H9 (cell line): ENCODE data around the gene F3. TPM values are rescaled to one million over a fixed set of nuclear protein-coding genes. Genes with fewer than 3 reads are reported as not detected.

ENCODE experiments used
- DNase-seq: peaks from one replicate; pipeline ENCODE4 v3.0.0-alpha.2; 2017
- H2AFZ ChIP-seq: one replicate; pipeline ENCODE4 v1.6.1; 2013; ENCODE audit warnings: mild to moderate bottlenecking, low read length, control low read depth, moderate library complexity
- H2AK5ac ChIP-seq: 2 replicates; pipeline ENCODE4 v1.6.1; 2013; ENCODE audit warnings: low read length, control low read depth, mixed read lengths; ENCODE audit not compliant: insufficient read length
- H2BK120ac ChIP-seq: one replicate; pipeline ENCODE4 v1.6.1; 2013; ENCODE audit warnings: low read depth, mild to moderate bottlenecking, low read length, control low read depth, inconsistent platforms; ENCODE audit not compliant: poor library complexity, severe bottlenecking
- H2BK12ac ChIP-seq: 2 replicates; pipeline ENCODE4 v1.6.1; 2013; ENCODE audit warnings: low read length, control low read depth, mixed read lengths, low read depth; ENCODE audit not compliant: insufficient read length
- H2BK15ac ChIP-seq: 2 replicates; pipeline ENCODE4 v1.6.1; 2013; ENCODE audit warnings: low read depth, low read length, control low read depth
- H2BK20ac ChIP-seq: one replicate; pipeline ENCODE4 v1.6.1; 2013; ENCODE audit warnings: low read depth, mild to moderate bottlenecking, low read length, control low read depth, inconsistent platforms; ENCODE audit not compliant: poor library complexity, severe bottlenecking
- H2BK5ac ChIP-seq: 2 replicates; pipeline ENCODE4 v1.6.1; 2013; ENCODE audit warnings: low read length, control low read depth, mixed read lengths; ENCODE audit not compliant: insufficient read length
- H3K14ac ChIP-seq: 2 replicates; pipeline ENCODE4 v1.6.1; 2013; ENCODE audit warnings: low read length, control low read depth; ENCODE audit not compliant: insufficient read depth
- H3K18ac ChIP-seq: 2 replicates; pipeline ENCODE4 v1.6.1; 2013; ENCODE audit warnings: low read depth, mild to moderate bottlenecking, mixed read lengths, low read length, control low read depth; ENCODE audit not compliant: insufficient read length
- H3K23ac ChIP-seq: 2 replicates; pipeline ENCODE4 v1.6.1; 2013; ENCODE audit warnings: low read length, control low read depth, mixed read lengths, low read depth; ENCODE audit not compliant: insufficient read length
- H3K23me2 ChIP-seq: 2 replicates; pipeline ENCODE4 v1.6.1; 2013; ENCODE audit warnings: low read depth, mild to moderate bottlenecking, mixed read lengths, low read length, control low read depth; ENCODE audit not compliant: insufficient read length, poor library complexity, severe bottlenecking
- H3K27ac ChIP-seq: 2 replicates; pipeline ENCODE4 v1.5.1; 2013; ENCODE audit warnings: low read length, control low read depth, mixed read lengths, low read depth; ENCODE audit not compliant: insufficient read length
- H3K27me3 ChIP-seq: 2 replicates; pipeline ENCODE4 v1.6.1; 2013; ENCODE audit warnings: low read length, control low read depth, inconsistent platforms; ENCODE audit not compliant: insufficient read depth
- H3K4ac ChIP-seq: 2 replicates; pipeline ENCODE4 v1.6.1; 2013; ENCODE audit warnings: low read depth, mild to moderate bottlenecking, control low read depth, inconsistent platforms, low read length, moderate library complexity
- H3K4me1 ChIP-seq: 2 replicates; pipeline ENCODE4 v1.6.1; 2013; ENCODE audit warnings: low read length, control low read depth, inconsistent platforms; ENCODE audit not compliant: insufficient read depth
- H3K4me2 ChIP-seq: 2 replicates; pipeline ENCODE4 v1.6.1; 2013; ENCODE audit warnings: low read length, control low read depth, mixed read lengths; ENCODE audit not compliant: insufficient read length, insufficient read depth
- H3K56ac ChIP-seq: 2 replicates; pipeline ENCODE4 v1.6.1; 2013; ENCODE audit warnings: low read depth, mild to moderate bottlenecking, mixed read lengths, low read length, control low read depth; ENCODE audit not compliant: insufficient read length
- H3K79me1 ChIP-seq: 2 replicates; pipeline ENCODE4 v1.6.1; 2013; ENCODE audit warnings: low read depth, mild to moderate bottlenecking, moderate library complexity, low read length, control low read depth, inconsistent platforms; ENCODE audit not compliant: insufficient read depth, poor library complexity, severe bottlenecking
- H3K79me2 ChIP-seq: 2 replicates; pipeline ENCODE4 v1.6.1; 2013; ENCODE audit warnings: low read length, control low read depth, inconsistent platforms; ENCODE audit not compliant: insufficient read depth
- H3K9ac ChIP-seq: 2 replicates; pipeline ENCODE4 v1.6.1; 2013; ENCODE audit warnings: low read length, control low read depth, mixed read lengths; ENCODE audit not compliant: insufficient read length; ENCODE audit errors: extremely low read depth
- H3K9me3 ChIP-seq: one replicate; pipeline ENCODE4 v1.6.1; 2013; ENCODE audit warnings: low read depth, low read length, inconsistent platforms; ENCODE audit not compliant: control insufficient read depth
- H3T11ph ChIP-seq: one replicate; pipeline ENCODE4 v1.6.1; 2013; ENCODE audit warnings: mild to moderate bottlenecking, low read length, control low read depth, inconsistent platforms
- H4K20me1 ChIP-seq: one replicate; pipeline ENCODE4 v1.6.1; 2013; ENCODE audit not compliant: control insufficient read depth, insufficient read length, insufficient read depth
- H4K5ac ChIP-seq: 2 replicates; pipeline ENCODE4 v1.6.1; 2013; ENCODE audit warnings: low read depth, mild to moderate bottlenecking, mixed read lengths, low read length, control low read depth; ENCODE audit not compliant: insufficient read length
- H4K8ac ChIP-seq: replicated peaks from 2 replicates; pipeline ENCODE4 v1.6.1; 2013; ENCODE audit warnings: low read length, control low read depth, mixed read lengths, low read depth; ENCODE audit not compliant: insufficient read length
- H4K91ac ChIP-seq: 2 replicates; pipeline ENCODE4 v1.6.1; 2013; ENCODE audit warnings: low read depth, mild to moderate bottlenecking, moderate library complexity, mixed read lengths, low read length, control low read depth; ENCODE audit not compliant: insufficient read length
- H3K27ac Mint-ChIP-seq, 3 experiments: 2 replicates in 2 of 3; 3 replicates in 1 of 3; pipeline ENCODE4 v1.8.0; 2020 to 2021; ENCODE audit warnings: mixed read lengths in 3 of 3, mild to moderate bottlenecking in 1 of 3, moderate library complexity in 1 of 3
- H3K27me3 Mint-ChIP-seq: 2 replicates; pipeline ENCODE4 v1.8.0; 2021; ENCODE audit warnings: low read depth, mild to moderate bottlenecking, moderate library complexity, mixed read lengths
- H3K36me3 Mint-ChIP-seq, 3 experiments: 2 replicates in 2 of 3; 3 replicates in 1 of 3; pipeline ENCODE4 v1.8.0; 2020 to 2021; ENCODE audit warnings: low read depth in 3 of 3, mixed read lengths in 3 of 3; ENCODE audit not compliant: insufficient read depth in 1 of 3
- H3K4me1 Mint-ChIP-seq, 2 experiments: 2 replicates each; pipeline ENCODE4 v1.8.0; 2020; ENCODE audit warnings: mixed read lengths in 2 of 2
- H3K4me3 Mint-ChIP-seq, 2 experiments: 2 replicates in 1 of 2; 3 replicates in 1 of 2; pipeline ENCODE4 v1.8.0; 2020 to 2021; ENCODE audit warnings: mild to moderate bottlenecking in 2 of 2, mixed read lengths in 2 of 2, moderate library complexity in 1 of 2
- H3K9me3 Mint-ChIP-seq, 2 experiments: 2 replicates in 1 of 2; 3 replicates in 1 of 2; pipeline ENCODE4 v1.8.0; 2020; ENCODE audit warnings: mild to moderate bottlenecking in 2 of 2, mixed read lengths in 2 of 2, moderate library complexity in 1 of 2
- WGBS: extraction: QIAGEN DNeasy Blood & Tissue Kit; methylation state at CpG from one replicate; pipeline ENCODE4 v1.1.7; 2013; ENCODE audit warnings: missing lambda C conversion rate, low lambda C conversion rate, mixed read lengths; ENCODE audit not compliant: insufficient read length; ENCODE audit errors: extremely low coverage; 5-methylcytosine and 5-hydroxymethylcytosine counted together
- total RNA-seq: library from RNA; stranded (reverse); gene quantifications from 2 replicates; pipeline ENCODE4 v1.2.1, GENCODE V29; 2021
- TF ChIP-seq, protein P1 (sequence below): fragments of 200-600 bp; sonication (generic); conservative IDR thresholded peaks from 3 replicates; pipeline ENCODE4 v1.8.0; 2021; ENCODE audit warnings: antibody characterized with exemption, mild to moderate bottlenecking

F3 gene
- total RNA-seq, 1 experiment from 2014 or later = 21.7 TPM

DNA sequence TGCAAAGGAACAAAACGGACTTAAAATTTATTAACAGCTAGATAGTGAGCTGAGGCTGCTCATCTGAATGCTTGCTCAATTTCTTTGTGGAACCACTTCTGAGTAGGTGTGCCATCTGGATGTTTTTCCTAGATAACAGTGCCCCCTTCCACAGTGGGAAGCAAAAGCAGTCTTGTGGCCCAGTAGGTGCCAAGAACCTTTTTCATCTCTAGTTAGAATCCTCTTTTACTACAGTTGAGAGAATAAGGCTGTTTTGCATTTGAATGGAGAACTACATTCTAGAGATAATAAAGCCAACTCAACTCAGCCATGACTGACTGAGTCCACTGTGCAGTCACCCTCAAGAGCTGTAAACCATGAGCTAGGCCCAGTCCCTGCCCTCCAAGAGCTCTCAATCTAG is 13.3 kb downstream of the F3 start:
- Histone ChIP-seq H4K8ac (no peak overlapping the region), H3K14ac (no peak overlapping the region), H3K79me2 (no peaks in the 10 kb centered on the region), H3K27ac (no peak overlapping the region), H2AK5ac (no peak overlapping the region), H3K18ac (no peak overlapping the region), H3T11ph (no peak overlapping the region), H3K79me1 (no peaks in the 10 kb centered on the region), H4K5ac (no peak overlapping the region), H3K23ac (no peak overlapping the region), H3K27me3 (no peaks in the 10 kb centered on the region), H3K4ac (no peak overlapping the region), H3K4me2 (no peak overlapping the region), H2BK15ac (no peak overlapping the region), H2AFZ (no peak overlapping the region), H4K20me1 (no peaks in the 10 kb centered on the region), H2BK5ac (no peak overlapping the region), H3K56ac (no peak overlapping the region), H3K9ac (no peak overlapping the region), H2BK12ac (no peak overlapping the region), H3K9me3 (no peaks in the 10 kb centered on the region), H4K91ac (no peak overlapping the region), H2BK20ac (no peak overlapping the region), H2BK120ac (no peak overlapping the region), H3K4me1 (peaks cover 2% of the 10 kb centered on the region; the same call in 1 of the 2 replicates), H3K23me2 (no peaks in the 10 kb centered on the region)
- no CpG with 5 or more reads among the region's 1 CpG for WGBS
- Mint-ChIP-seq H3K27ac (no peak overlapping the region), H3K9me3 (no peaks in the 10 kb centered on the region), H3K36me3 (peaks cover 10 to 38% (median 24%) of the 10 kb centered on the region in 3 experiments; a peak in 5 of 7 replicates), H3K4me1 (peaks cover 18 to 21% of the 10 kb centered on the region in 2 experiments), H3K27me3 (no peaks in the 10 kb centered on the region), H3K4me3 (no peak overlapping the region)
- DNase-seq = no peak
- TF ChIP-seq, protein P1, sequence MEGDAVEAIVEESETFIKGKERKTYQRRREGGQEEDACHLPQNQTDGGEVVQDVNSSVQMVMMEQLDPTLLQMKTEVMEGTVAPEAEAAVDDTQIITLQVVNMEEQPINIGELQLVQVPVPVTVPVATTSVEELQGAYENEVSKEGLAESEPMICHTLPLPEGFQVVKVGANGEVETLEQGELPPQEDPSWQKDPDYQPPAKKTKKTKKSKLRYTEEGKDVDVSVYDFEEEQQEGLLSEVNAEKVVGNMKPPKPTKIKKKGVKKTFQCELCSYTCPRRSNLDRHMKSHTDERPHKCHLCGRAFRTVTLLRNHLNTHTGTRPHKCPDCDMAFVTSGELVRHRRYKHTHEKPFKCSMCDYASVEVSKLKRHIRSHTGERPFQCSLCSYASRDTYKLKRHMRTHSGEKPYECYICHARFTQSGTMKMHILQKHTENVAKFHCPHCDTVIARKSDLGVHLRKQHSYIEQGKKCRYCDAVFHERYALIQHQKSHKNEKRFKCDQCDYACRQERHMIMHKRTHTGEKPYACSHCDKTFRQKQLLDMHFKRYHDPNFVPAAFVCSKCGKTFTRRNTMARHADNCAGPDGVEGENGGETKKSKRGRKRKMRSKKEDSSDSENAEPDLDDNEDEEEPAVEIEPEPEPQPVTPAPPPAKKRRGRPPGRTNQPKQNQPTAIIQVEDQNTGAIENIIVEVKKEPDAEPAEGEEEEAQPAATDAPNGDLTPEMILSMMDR = peak; percentile 35; the same call in 2 of the 3 replicates
